ENCODE data around the gene ATP6V0A1. TPM values are rescaled to one million over a fixed set of nuclear protein-coding genes. Genes with fewer than 3 reads are reported as not detected.

Gene ATP6V0A1
- total and polyA plus RNA-seq, 2 donors = 15.4 to 47.7 TPM

DNA sequence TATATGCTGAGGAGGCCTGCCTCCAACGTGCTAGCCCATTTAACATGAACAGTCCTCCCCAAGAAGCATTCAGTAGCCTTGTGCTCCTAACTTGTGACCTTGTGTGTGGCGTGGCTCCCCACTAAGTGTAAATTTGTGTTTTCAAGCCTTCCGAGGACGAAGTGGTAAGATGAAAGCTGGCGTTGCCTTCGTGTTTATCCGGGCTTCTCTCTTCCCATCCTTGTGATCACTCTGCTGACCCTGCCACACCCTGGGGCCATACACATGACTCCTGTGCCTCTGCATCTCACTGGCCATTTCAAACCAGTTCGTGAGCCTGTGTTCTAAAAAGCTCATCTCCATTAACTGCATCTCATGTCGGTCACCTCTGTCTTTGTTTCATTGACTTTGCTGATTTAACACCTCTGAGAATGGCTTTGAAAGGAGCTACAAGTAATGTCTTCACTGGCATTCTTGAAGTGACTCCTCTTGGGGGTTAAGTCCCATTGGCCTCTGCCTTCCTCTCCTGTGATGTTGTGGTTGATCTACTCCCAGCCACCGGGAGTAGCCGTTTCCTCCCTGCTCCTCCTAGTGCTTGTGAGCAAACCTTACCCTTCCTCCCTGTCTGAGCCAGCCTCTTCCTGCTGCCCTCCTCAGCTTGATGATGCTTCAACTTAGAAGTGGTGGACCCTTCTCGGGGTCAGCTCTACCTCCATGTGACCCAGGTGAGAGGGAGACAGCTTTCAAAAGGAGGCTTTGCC is 49.9 kb downstream of the ATP6V0A1 start:
- H3K27me3 ChIP-seq (ENCODE audit: control insufficient read depth in 2 of 2, insufficient read depth in 1 of 2, low read length in 1 of 2) = no peaks in the 10 kb centered on the region
- H3K9me3 ChIP-seq (ENCODE audit: control insufficient read depth in 2 of 2, insufficient read depth in 1 of 2, low read length in 1 of 2) = no peaks in the 10 kb centered on the region
- no peak overlapping the region for H3K4me3 ChIP-seq (ENCODE audit: low read length in 2 of 2)
- no peak overlapping the region for H3K27ac ChIP-seq (ENCODE audit: low read depth in 1 of 2, low read length in 1 of 2)
- no peak for DNase-seq (ENCODE audit: low read depth in 6 of 9, low spot score in 9 of 9)
- WGBS = 74% methylated on average over 12 of the region's 12 CpGs
- peaks cover 25 to 41% of the 10 kb centered on the region in 2 donors for H3K36me3 ChIP-seq (ENCODE audit: control insufficient read depth in 2 of 2, insufficient read depth in 2 of 2, low read length in 1 of 2)
- peaks cover 0 to 29% of the 10 kb centered on the region in 2 donors for H3K4me1 ChIP-seq (ENCODE audit: control insufficient read depth in 2 of 2, insufficient read depth in 2 of 2, low read length in 2 of 2)

DNA sequence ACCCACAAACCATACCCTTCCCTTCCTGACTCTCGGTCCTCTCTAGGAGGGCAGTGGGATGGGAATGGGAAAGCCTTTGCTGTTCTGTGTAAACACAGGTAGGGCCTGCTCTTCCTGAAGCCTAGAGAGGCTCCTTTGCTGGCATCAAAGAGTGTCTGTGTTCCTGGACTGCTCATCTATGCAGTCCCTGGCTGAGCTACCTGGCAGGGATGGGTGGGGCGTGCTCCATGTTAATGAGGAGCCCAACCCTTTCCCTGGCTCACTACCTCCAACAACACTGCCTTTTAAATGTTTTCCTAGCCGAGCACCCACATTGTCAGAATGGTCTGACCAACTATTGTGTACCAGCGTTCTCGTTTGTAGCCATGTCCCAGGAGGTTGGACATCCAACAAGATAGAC is 50.7 kb downstream of the ATP6V0A1 start:
- H3K36me3 ChIP-seq (ENCODE audit: control insufficient read depth in 2 of 2, insufficient read depth in 2 of 2, low read length in 1 of 2) = peaks cover 31 to 41% of the 10 kb centered on the region in 2 donors
- WGBS = 93% methylated on average over 5 of the region's 5 CpGs
- peaks cover 0 to 29% of the 10 kb centered on the region in 2 donors for H3K4me1 ChIP-seq (ENCODE audit: control insufficient read depth in 2 of 2, insufficient read depth in 2 of 2, low read length in 2 of 2)
- DNase-seq (ENCODE audit: low read depth in 6 of 9, low spot score in 9 of 9) = no peak
- no peaks in the 10 kb centered on the region for H3K27me3 ChIP-seq (ENCODE audit: control insufficient read depth in 2 of 2, insufficient read depth in 1 of 2, low read length in 1 of 2)
- H3K27ac ChIP-seq (ENCODE audit: low read depth in 1 of 2, low read length in 1 of 2) = no peak overlapping the region
- H3K4me3 ChIP-seq (ENCODE audit: low read length in 2 of 2) = no peak overlapping the region
- H3K9me3 ChIP-seq (ENCODE audit: control insufficient read depth in 2 of 2, insufficient read depth in 1 of 2, low read length in 1 of 2) = no peaks in the 10 kb centered on the region

- H3K27ac ChIP-seq (ENCODE audit: low read depth in 1 of 2, low read length in 1 of 2) = no peak overlapping the region
- H3K27me3 ChIP-seq (ENCODE audit: control insufficient read depth in 2 of 2, insufficient read depth in 1 of 2, low read length in 1 of 2) = no peaks in the 10 kb centered on the region
- 96% methylated on average over 2 of the region's 2 CpGs for WGBS
- peaks cover 0 to 29% of the 10 kb centered on the region in 2 donors for H3K4me1 ChIP-seq (ENCODE audit: control insufficient read depth in 2 of 2, insufficient read depth in 2 of 2, low read length in 2 of 2)
- no peaks in the 10 kb centered on the region for H3K9me3 ChIP-seq (ENCODE audit: control insufficient read depth in 2 of 2, insufficient read depth in 1 of 2, low read length in 1 of 2)
- H3K4me3 ChIP-seq (ENCODE audit: low read length in 2 of 2) = no peak overlapping the region
- peaks cover 32 to 45% of the 10 kb centered on the region in 2 donors for H3K36me3 ChIP-seq (ENCODE audit: control insufficient read depth in 2 of 2, insufficient read depth in 2 of 2, low read length in 1 of 2)
- no peak for DNase-seq (ENCODE audit: low read depth in 6 of 9, low spot score in 9 of 9)
Observed at GRCh38 chr17:42509841-42510240, 51.2 kb downstream of the ATP6V0A1 start.

GRCh38 chr17:42512246-42512645 is 53.6 kb downstream of the ATP6V0A1 start:
- H3K27ac ChIP-seq (ENCODE audit: low read depth in 1 of 2, low read length in 1 of 2) = peak overlapping the region in 1 of 2 donors; percentile 32
- H3K36me3 ChIP-seq (ENCODE audit: control insufficient read depth in 2 of 2, insufficient read depth in 2 of 2, low read length in 1 of 2) = peaks cover 38 to 50% of the 10 kb centered on the region in 2 donors
- no peak overlapping the region for H3K4me3 ChIP-seq (ENCODE audit: low read length in 2 of 2)
- H3K27me3 ChIP-seq (ENCODE audit: control insufficient read depth in 2 of 2, insufficient read depth in 1 of 2, low read length in 1 of 2) = no peaks in the 10 kb centered on the region
- WGBS = 95% methylated on average over 9 of the region's 9 CpGs
- H3K9me3 ChIP-seq (ENCODE audit: control insufficient read depth in 2 of 2, insufficient read depth in 1 of 2, low read length in 1 of 2) = no peaks in the 10 kb centered on the region
- peaks cover 0 to 33% of the 10 kb centered on the region in 2 donors for H3K4me1 ChIP-seq (ENCODE audit: control insufficient read depth in 2 of 2, insufficient read depth in 2 of 2, low read length in 2 of 2)
- no peak for DNase-seq (ENCODE audit: low read depth in 6 of 9, low spot score in 9 of 9)

DNA sequence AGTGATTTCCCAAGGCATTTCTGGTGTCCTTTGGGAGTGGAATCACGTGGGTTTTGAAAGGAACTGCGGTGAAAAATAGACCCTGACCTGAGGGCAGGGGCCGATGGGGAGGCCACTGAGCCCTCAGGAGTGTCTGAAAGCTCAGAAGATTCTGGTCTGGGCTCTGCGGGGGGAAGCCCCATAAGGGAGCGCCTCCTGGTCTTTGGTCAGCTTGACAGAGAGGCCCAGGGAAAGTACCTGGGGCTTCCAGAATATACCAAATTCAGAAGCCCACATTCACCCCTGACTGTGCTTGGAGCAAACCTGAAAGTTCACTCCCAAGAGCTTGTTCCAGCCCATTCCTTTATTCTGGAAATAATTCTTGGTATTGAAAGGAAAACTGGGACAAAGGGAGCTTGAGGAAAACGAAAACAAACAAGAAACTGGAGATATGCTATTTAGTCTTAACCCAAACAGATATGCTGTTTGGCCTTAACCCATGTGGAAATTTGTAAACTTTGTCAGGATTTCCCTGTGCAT is 54.1 kb downstream of the ATP6V0A1 start:
- Histone ChIP-seq H3K4me3 (ENCODE audit: low read length in 2 of 2) (no peak overlapping the region), H3K4me1 (ENCODE audit: control insufficient read depth in 2 of 2, insufficient read depth in 2 of 2, low read length in 2 of 2) (peaks cover 0 to 31% of the 10 kb centered on the region in 2 donors), H3K9me3 (ENCODE audit: control insufficient read depth in 2 of 2, insufficient read depth in 1 of 2, low read length in 1 of 2) (no peaks in the 10 kb centered on the region), H3K36me3 (ENCODE audit: control insufficient read depth in 2 of 2, insufficient read depth in 2 of 2, low read length in 1 of 2) (peaks cover 38 to 45% of the 10 kb centered on the region in 2 donors), H3K27ac (ENCODE audit: low read depth in 1 of 2, low read length in 1 of 2) (peak overlapping the region in 1 of 2 donors; percentile 32), H3K27me3 (ENCODE audit: control insufficient read depth in 2 of 2, insufficient read depth in 1 of 2, low read length in 1 of 2) (no peaks in the 10 kb centered on the region)
- no peak for DNase-seq (ENCODE audit: low read depth in 6 of 9, low spot score in 9 of 9)
- WGBS = 89% methylated on average over 6 of the region's 6 CpGs

GRCh38 chr17:42513686-42514085 is 55.0 kb downstream of the ATP6V0A1 start:
- H3K36me3 ChIP-seq (ENCODE audit: control insufficient read depth in 2 of 2, insufficient read depth in 2 of 2, low read length in 1 of 2) = peaks cover 33 to 37% of the 10 kb centered on the region in 2 donors
- peaks cover 0 to 34% of the 10 kb centered on the region in 2 donors for H3K4me1 ChIP-seq (ENCODE audit: control insufficient read depth in 2 of 2, insufficient read depth in 2 of 2, low read length in 2 of 2)
- H3K27ac ChIP-seq (ENCODE audit: low read depth in 1 of 2, low read length in 1 of 2) = no peak overlapping the region
- no peaks in the 10 kb centered on the region for H3K27me3 ChIP-seq (ENCODE audit: control insufficient read depth in 2 of 2, insufficient read depth in 1 of 2, low read length in 1 of 2)
- no peak overlapping the region for H3K4me3 ChIP-seq (ENCODE audit: low read length in 2 of 2)
- 98% methylated on average over 11 of the region's 11 CpGs for WGBS
- no peak for DNase-seq (ENCODE audit: low read depth in 6 of 9, low spot score in 9 of 9)
- H3K9me3 ChIP-seq (ENCODE audit: control insufficient read depth in 2 of 2, insufficient read depth in 1 of 2, low read length in 1 of 2) = no peaks in the 10 kb centered on the region

DNA sequence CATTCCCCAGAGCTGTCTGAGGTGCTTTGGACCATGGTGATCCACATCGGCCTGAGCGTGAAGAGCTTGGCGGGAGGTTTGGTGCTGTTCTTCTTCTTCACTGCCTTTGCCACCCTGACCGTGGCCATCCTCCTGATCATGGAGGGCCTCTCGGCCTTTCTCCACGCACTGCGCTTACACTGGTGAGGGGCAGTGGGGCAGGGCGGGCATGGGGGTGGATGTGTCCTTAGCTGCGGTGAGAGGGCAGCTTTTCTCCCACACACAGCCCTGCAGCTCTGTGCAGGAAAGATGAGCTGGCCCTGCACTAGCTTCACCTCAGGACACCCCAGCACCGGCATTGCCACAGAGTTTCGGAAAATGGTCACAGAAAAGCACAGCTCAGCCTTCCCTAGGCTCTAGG is 55.6 kb downstream of the ATP6V0A1 start:
- WGBS = 98% methylated on average over 11 of the region's 11 CpGs
- Histone ChIP-seq H3K36me3 (ENCODE audit: control insufficient read depth in 2 of 2, insufficient read depth in 2 of 2, low read length in 1 of 2) (peaks cover 32 to 35% of the 10 kb centered on the region in 2 donors), H3K9me3 (ENCODE audit: control insufficient read depth in 2 of 2, insufficient read depth in 1 of 2, low read length in 1 of 2) (no peaks in the 10 kb centered on the region), H3K4me3 (ENCODE audit: low read length in 2 of 2) (no peak overlapping the region), H3K4me1 (ENCODE audit: control insufficient read depth in 2 of 2, insufficient read depth in 2 of 2, low read length in 2 of 2) (peaks cover 0 to 35% of the 10 kb centered on the region in 2 donors), H3K27ac (ENCODE audit: low read depth in 1 of 2, low read length in 1 of 2) (no peak overlapping the region), H3K27me3 (ENCODE audit: control insufficient read depth in 2 of 2, insufficient read depth in 1 of 2, low read length in 1 of 2) (no peaks in the 10 kb centered on the region)
- DNase-seq (ENCODE audit: low read depth in 6 of 9, low spot score in 9 of 9) = no peak

GRCh38 chr17:42514867-42515266 is 56.2 kb downstream of the ATP6V0A1 start:
- H3K4me3 ChIP-seq (ENCODE audit: low read length in 2 of 2) = no peak overlapping the region
- H3K9me3 ChIP-seq (ENCODE audit: control insufficient read depth in 2 of 2, insufficient read depth in 1 of 2, low read length in 1 of 2) = no peaks in the 10 kb centered on the region
- H3K4me1 ChIP-seq (ENCODE audit: control insufficient read depth in 2 of 2, insufficient read depth in 2 of 2, low read length in 2 of 2) = peaks cover 0 to 40% of the 10 kb centered on the region in 2 donors
- no peak for DNase-seq (ENCODE audit: low read depth in 6 of 9, low spot score in 9 of 9)
- 96% methylated on average over 8 of the region's 8 CpGs for WGBS
- H3K27ac ChIP-seq (ENCODE audit: low read depth in 1 of 2, low read length in 1 of 2) = no peak overlapping the region
- peaks cover 33 to 35% of the 10 kb centered on the region in 2 donors for H3K36me3 ChIP-seq (ENCODE audit: control insufficient read depth in 2 of 2, insufficient read depth in 2 of 2, low read length in 1 of 2)
- H3K27me3 ChIP-seq (ENCODE audit: control insufficient read depth in 2 of 2, insufficient read depth in 1 of 2, low read length in 1 of 2) = no peaks in the 10 kb centered on the region

GRCh38 chr17:42517516-42517915 is 58.8 kb downstream of the ATP6V0A1 start:
- no peaks in the 10 kb centered on the region for H3K27me3 ChIP-seq (ENCODE audit: control insufficient read depth in 2 of 2, insufficient read depth in 1 of 2, low read length in 1 of 2)
- peaks cover 36 to 49% of the 10 kb centered on the region in 2 donors for H3K36me3 ChIP-seq (ENCODE audit: control insufficient read depth in 2 of 2, insufficient read depth in 2 of 2, low read length in 1 of 2)
- peaks cover 0 to 49% of the 10 kb centered on the region in 2 donors for H3K4me1 ChIP-seq (ENCODE audit: control insufficient read depth in 2 of 2, insufficient read depth in 2 of 2, low read length in 2 of 2)
- 14% methylated on average over 9 of the region's 9 CpGs for WGBS
- no peaks in the 10 kb centered on the region for H3K9me3 ChIP-seq (ENCODE audit: control insufficient read depth in 2 of 2, insufficient read depth in 1 of 2, low read length in 1 of 2)
- peak in 7 of 9 donors; percentile 49 to 85 (median 71) for DNase-seq (ENCODE audit: low read depth in 6 of 9, low spot score in 9 of 9)
- no peak overlapping the region for H3K27ac ChIP-seq (ENCODE audit: low read depth in 1 of 2, low read length in 1 of 2)
- no peak overlapping the region for H3K4me3 ChIP-seq (ENCODE audit: low read length in 2 of 2)
